A549 (cell line): ENCODE measurements around the gene ZNF521.

Experiments used
- CEBPB ChIP-seq, 2 experiments: fragments of >200 bp in 1 of 2; sonication (Bioruptor Twin) in 1 of 2; formaldehyde crosslinking in 1 of 2; IDR thresholded peaks; 2 replicates each; pipeline ENCODE4 v1.6.1; 2012 to 2016
- CTCF ChIP-seq: fragments of >200 bp; sonication (Bioruptor Twin); formaldehyde crosslinking; IDR thresholded peaks from 3 replicates; pipeline ENCODE4 v1.5.1; 2016
- EP300 ChIP-seq, 2 experiments: fragments of >200 bp; sonication (Bioruptor Twin); formaldehyde crosslinking; IDR thresholded peaks; 2 replicates in 1 of 2; 3 replicates in 1 of 2; pipeline ENCODE4 v1.6.1; 2016 to 2017
- FOSL2 ChIP-seq, 2 experiments: fragments of 450-650 bp in 1 of 2; fragments of >200 bp in 1 of 2; sonication (Bioruptor Twin) in 1 of 2; formaldehyde crosslinking; IDR thresholded peaks; 2 replicates each; pipeline versions ENCODE4 v1.5.0 to v1.6.1; 2016 to 2020; ENCODE audit warnings: mild to moderate bottlenecking in 1 of 2, moderate library complexity in 1 of 2
- MAFK ChIP-seq: fragments of 450-650 bp; IDR thresholded peaks from 2 replicates; pipeline ENCODE4 v1.6.1; 2014; ENCODE audit not compliant: partially characterized antibody
- MAX ChIP-seq: IDR thresholded peaks from 2 replicates; pipeline ENCODE4 v1.6.1; 2012
- POLR2A ChIP-seq: IDR thresholded peaks from 2 replicates; pipeline ENCODE4 v1.6.1; 2012; ENCODE audit warnings: mild to moderate bottlenecking, low read length
- RAD21 ChIP-seq, 2 experiments: fragments of >200 bp in 1 of 2; sonication (Bioruptor Twin) in 1 of 2; formaldehyde crosslinking in 1 of 2; IDR thresholded peaks in 1 of 2; conservative IDR thresholded peaks in 1 of 2; 2 replicates in 1 of 2; 3 replicates in 1 of 2; pipeline ENCODE4 v1.6.1; 2012 to 2018; ENCODE audit warnings: inconsistent platforms in 1 of 2
- TF ChIP-seq, protein P1 (sequence below): fragments of 200-600 bp; sonication (generic); IDR thresholded peaks from 2 replicates; pipeline ENCODE4 v1.6.1; 2016; ENCODE audit warnings: antibody characterized with exemption, mild to moderate bottlenecking, moderate library complexity

- TF ChIP-seq CTCF (no peak), POLR2A (no peak), MAX (no peak), RAD21 (conservative IDR thresholded peaks at IDR 0.05 in 1 of 2, IDR thresholded peaks at IDR 0.05 in 1 of 2) (no peak), CEBPB (IDR thresholded peaks at IDR 0.05) (no peak), FOSL2 (IDR thresholded peaks at IDR 0.05) (no peak), FOSL2 (CRISPR knock-in tag; IDR thresholded peaks at IDR 0.05) (no peak), MAFK (no peak), EP300 (IDR thresholded peaks at IDR 0.05) (no peak)
- TF ChIP-seq, protein P1, sequence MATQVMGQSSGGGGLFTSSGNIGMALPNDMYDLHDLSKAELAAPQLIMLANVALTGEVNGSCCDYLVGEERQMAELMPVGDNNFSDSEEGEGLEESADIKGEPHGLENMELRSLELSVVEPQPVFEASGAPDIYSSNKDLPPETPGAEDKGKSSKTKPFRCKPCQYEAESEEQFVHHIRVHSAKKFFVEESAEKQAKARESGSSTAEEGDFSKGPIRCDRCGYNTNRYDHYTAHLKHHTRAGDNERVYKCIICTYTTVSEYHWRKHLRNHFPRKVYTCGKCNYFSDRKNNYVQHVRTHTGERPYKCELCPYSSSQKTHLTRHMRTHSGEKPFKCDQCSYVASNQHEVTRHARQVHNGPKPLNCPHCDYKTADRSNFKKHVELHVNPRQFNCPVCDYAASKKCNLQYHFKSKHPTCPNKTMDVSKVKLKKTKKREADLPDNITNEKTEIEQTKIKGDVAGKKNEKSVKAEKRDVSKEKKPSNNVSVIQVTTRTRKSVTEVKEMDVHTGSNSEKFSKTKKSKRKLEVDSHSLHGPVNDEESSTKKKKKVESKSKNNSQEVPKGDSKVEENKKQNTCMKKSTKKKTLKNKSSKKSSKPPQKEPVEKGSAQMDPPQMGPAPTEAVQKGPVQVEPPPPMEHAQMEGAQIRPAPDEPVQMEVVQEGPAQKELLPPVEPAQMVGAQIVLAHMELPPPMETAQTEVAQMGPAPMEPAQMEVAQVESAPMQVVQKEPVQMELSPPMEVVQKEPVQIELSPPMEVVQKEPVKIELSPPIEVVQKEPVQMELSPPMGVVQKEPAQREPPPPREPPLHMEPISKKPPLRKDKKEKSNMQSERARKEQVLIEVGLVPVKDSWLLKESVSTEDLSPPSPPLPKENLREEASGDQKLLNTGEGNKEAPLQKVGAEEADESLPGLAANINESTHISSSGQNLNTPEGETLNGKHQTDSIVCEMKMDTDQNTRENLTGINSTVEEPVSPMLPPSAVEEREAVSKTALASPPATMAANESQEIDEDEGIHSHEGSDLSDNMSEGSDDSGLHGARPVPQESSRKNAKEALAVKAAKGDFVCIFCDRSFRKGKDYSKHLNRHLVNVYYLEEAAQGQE: no peak
Measured at GRCh38 chr18:25089470-25089869, 262.5 kb downstream of the ZNF521 start.
